Endodermal cell (in vitro differentiated cells): ENCODE results near the gene HMGB2. TPM values are rescaled to one million over a fixed set of nuclear protein-coding genes. Genes with fewer than 3 reads are reported as not detected.

Experiments used
- DNase-seq: peaks from one replicate; pipeline ENCODE4 v3.0.0-alpha.2; 2017
- H3K27ac ChIP-seq: 2 replicates; pipeline ENCODE4 v1.5.1; 2013; ENCODE audit warnings: mild to moderate bottlenecking, low read depth, low read length, moderate library complexity
- H3K27me3 ChIP-seq: 2 replicates; pipeline ENCODE4 v1.6.1; 2013; ENCODE audit warnings: mild to moderate bottlenecking, low read length, moderate library complexity; ENCODE audit not compliant: insufficient read depth, control insufficient read depth, poor library complexity, severe bottlenecking
- H3K36me3 ChIP-seq: 2 replicates; pipeline ENCODE4 v1.7.0; 2013; ENCODE audit warnings: mild to moderate bottlenecking, low read length, moderate library complexity; ENCODE audit not compliant: control insufficient read depth, insufficient read depth
- H3K4me1 ChIP-seq: one replicate; pipeline ENCODE4 v1.7.0; 2013; ENCODE audit warnings: low read length; ENCODE audit not compliant: control insufficient read depth, insufficient read depth
- H3K4me3 ChIP-seq: 2 replicates; pipeline ENCODE4 v1.5.1; 2013; ENCODE audit warnings: mild to moderate bottlenecking, low read length, moderate library complexity
- H3K9ac ChIP-seq: 2 replicates; pipeline ENCODE4 v1.6.1; 2013; ENCODE audit warnings: mild to moderate bottlenecking, low read length, moderate library complexity; ENCODE audit not compliant: poor library complexity, severe bottlenecking; ENCODE audit errors: extremely low read depth
- H3K9me3 ChIP-seq: 2 replicates; pipeline ENCODE4 v1.6.1; 2013; ENCODE audit warnings: mild to moderate bottlenecking, low read length, moderate library complexity; ENCODE audit not compliant: control insufficient read depth
- H3K27ac Mint-ChIP-seq: 2 replicates; pipeline ENCODE4 v1.8.0; 2020; ENCODE audit warnings: mixed read lengths
- H3K27me3 Mint-ChIP-seq: 2 replicates; pipeline ENCODE4 v1.8.0; 2021; ENCODE audit warnings: mild to moderate bottlenecking, mixed read lengths; ENCODE audit not compliant: insufficient read depth
- H3K36me3 Mint-ChIP-seq: 2 replicates; pipeline ENCODE4 v1.8.0; 2020; ENCODE audit warnings: low read depth, mixed read lengths
- H3K4me1 Mint-ChIP-seq: 2 replicates; pipeline ENCODE4 v1.8.0; 2020; ENCODE audit warnings: mixed read lengths
- H3K4me3 Mint-ChIP-seq: 2 replicates; pipeline ENCODE4 v1.8.0; 2020; ENCODE audit warnings: mild to moderate bottlenecking, moderate library complexity, mixed read lengths
- H3K9me3 Mint-ChIP-seq: 2 replicates; pipeline ENCODE4 v1.8.0; 2020; ENCODE audit warnings: mild to moderate bottlenecking, mixed read lengths
- CTCF ChIP-seq: fragments of 200-600 bp; sonication (generic); conservative IDR thresholded peaks from 2 replicates; pipeline ENCODE4 v1.5.0; 2021; ENCODE audit warnings: antibody characterized with exemption, mild to moderate bottlenecking
- WGBS, 2 experiments: methylation state at CpG; one replicate each; pipeline versions ENCODE4 v1.1.5 to v1.1.7; 2013; ENCODE audit warnings: missing lambda C conversion rate in 2 of 2, mixed read lengths in 1 of 2; ENCODE audit not compliant: insufficient coverage in 1 of 2, insufficient read length in 1 of 2; 5-methylcytosine and 5-hydroxymethylcytosine counted together
- total RNA-seq, 2 donors: library from RNA; stranded (reverse); fragmentation: NEBNext Ultra II Directional in 1 of 2; extraction: Animal tissue kit (Norgen Biotek cat#: 25700) in 1 of 2; gene quantifications; 2 replicates in 1 of 2; 3 replicates in 1 of 2; pipeline ENCODE4 v1.2.1, GENCODE V29; 2021

HMGB2 gene
- total RNA-seq, 2 donors from 2014 or later = 236 to 425 TPM

DNA sequence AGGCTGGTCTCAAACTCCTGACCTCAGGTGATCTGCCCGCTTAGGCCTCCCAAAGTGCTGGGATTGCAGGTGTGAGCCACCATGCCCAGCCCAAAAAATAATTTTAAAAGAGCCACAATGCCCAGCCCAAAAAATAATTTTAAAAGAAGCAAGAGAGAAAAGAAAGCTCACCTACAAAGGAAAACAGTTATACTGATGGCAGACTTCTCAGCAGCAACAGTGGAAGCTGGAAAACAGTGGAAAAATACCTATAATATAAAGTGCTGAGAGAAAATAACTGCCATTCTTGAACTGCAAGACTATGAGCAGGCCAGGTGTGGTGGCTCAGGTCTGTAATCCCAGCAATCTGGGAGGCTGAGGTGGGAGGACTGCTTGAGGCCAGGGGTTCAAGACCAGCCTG lies 13.3 kb upstream of the HMGB2 start:
- Mint-ChIP-seq H3K4me1 (peaks cover 21% of the 10 kb centered on the region), H3K36me3 (no peaks in the 10 kb centered on the region), H3K27me3 (peaks cover 3% of the 10 kb centered on the region), H3K9me3 (no peaks in the 10 kb centered on the region), H3K4me3 (no peak overlapping the region), H3K27ac (no peak overlapping the region)
- Histone ChIP-seq H3K27ac (no peak overlapping the region), H3K9me3 (peaks cover 7% of the 10 kb centered on the region), H3K27me3 (no peaks in the 10 kb centered on the region), H3K9ac (no peak overlapping the region), H3K4me1 (no peaks in the 10 kb centered on the region), H3K4me3 (no peak overlapping the region), H3K36me3 (no peaks in the 10 kb centered on the region)
- DNase-seq = no peak
- no peak for TF ChIP-seq CTCF
- WGBS, 2 experiments = 100% methylated on average over 1 of the region's 1 CpG; no CpG with 5 or more reads in 1 of the 2 experiments

DNA sequence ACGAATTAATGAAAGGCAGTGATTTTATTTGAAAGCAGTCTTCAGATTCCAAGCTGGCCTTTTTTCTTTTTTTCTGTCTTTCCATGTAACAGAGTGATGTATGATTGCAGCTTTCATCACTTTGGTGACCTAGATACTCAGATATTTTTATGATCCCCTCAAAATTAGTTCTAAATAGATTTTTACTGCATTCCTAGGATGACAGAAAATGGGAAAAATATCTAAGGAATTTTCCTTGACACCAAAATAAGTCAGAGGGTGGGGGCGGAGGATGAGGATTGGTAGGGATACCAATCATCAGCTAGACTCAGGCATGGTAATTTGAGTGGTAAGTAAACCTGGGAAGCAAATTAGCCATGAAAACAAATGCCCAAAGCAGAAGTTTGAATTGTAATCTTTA lies 11.9 kb upstream of the HMGB2 start:
- Histone ChIP-seq H3K9me3 (peaks cover 7% of the 10 kb centered on the region), H3K9ac (no peak overlapping the region), H3K27ac (no peak overlapping the region), H3K36me3 (no peaks in the 10 kb centered on the region), H3K4me3 (no peak overlapping the region), H3K27me3 (no peaks in the 10 kb centered on the region), H3K4me1 (no peaks in the 10 kb centered on the region)
- Mint-ChIP-seq H3K4me1 (peaks cover 25% of the 10 kb centered on the region), H3K4me3 (no peak overlapping the region), H3K36me3 (no peaks in the 10 kb centered on the region), H3K27ac (no peak overlapping the region), H3K9me3 (no peaks in the 10 kb centered on the region), H3K27me3 (peaks cover 3% of the 10 kb centered on the region)
- TF ChIP-seq CTCF = no peak
- 43 to 67% methylated on average over 1 to 2 of the region's 2 CpGs for WGBS, 2 experiments
- DNase-seq = no peak

DNA sequence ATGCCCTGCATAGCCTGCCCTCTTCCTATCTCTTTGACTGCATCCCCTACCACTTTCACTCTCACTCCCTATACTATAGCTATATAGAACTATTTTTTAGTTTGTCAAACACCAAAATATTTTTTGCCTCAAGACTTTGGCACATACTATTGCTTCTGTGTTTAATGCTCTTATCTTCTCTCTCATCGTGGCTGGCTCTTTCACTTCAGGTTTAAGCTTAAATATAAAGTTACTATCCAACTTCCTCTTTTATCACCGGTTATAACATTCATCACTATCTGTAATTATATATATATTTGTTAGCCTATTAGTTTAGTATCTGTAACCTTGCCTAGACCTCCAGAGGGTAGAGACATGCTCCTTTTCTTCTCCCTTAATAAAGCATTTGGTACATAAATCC lies 11.5 kb upstream of the HMGB2 start:
- no peaks in the 10 kb centered on the region for H3K36me3 ChIP-seq
- TF ChIP-seq CTCF = no peak
- WGBS, 2 experiments = 94% methylated on average over 1 of the region's 2 CpGs; no CpG with 5 or more reads in 1 of the 2 experiments
- H3K4me3 Mint-ChIP-seq = no peak overlapping the region
- H3K9me3 Mint-ChIP-seq = no peaks in the 10 kb centered on the region
- no peaks in the 10 kb centered on the region for H3K27me3 ChIP-seq
- H3K4me1 Mint-ChIP-seq = peaks cover 30% of the 10 kb centered on the region
- no peak for DNase-seq
- H3K27me3 Mint-ChIP-seq = peaks cover 3% of the 10 kb centered on the region
- peaks cover 7% of the 10 kb centered on the region for H3K9me3 ChIP-seq
- H3K36me3 Mint-ChIP-seq = no peaks in the 10 kb centered on the region
- no peak overlapping the region for H3K4me3 ChIP-seq
- H3K27ac Mint-ChIP-seq = no peak overlapping the region
- H3K9ac ChIP-seq = no peak overlapping the region
- no peak overlapping the region for H3K27ac ChIP-seq
- no peaks in the 10 kb centered on the region for H3K4me1 ChIP-seq
